ENCODE measurements around the gene HLA-DPB1.
"Not testable (repeated sequence)": the region's sequence is repeated elsewhere in the genome, so short reads cannot be mapped to it uniquely, and the experiment has no call there.

HLA-DPB1 gene

GRCh38 chr6:33078919-33079521 is 3.2 kb downstream of the HLA-DPB1 start:
- DNase-seq (ENCODE audit: low spot score) = no peak
- Mint-ChIP-seq H3K36me3 (ENCODE audit: low read depth) (peaks cover 3% of the 10 kb centered on the region), H3K9me3 (no peaks in the 10 kb centered on the region), H3K4me3 (no peak overlapping the region), H3K27ac (no peak overlapping the region), H3K27me3 (ENCODE audit: low read depth) (peaks cover 3% of the 10 kb centered on the region), H3K4me1 (ENCODE audit: low read depth) (peaks cover 43% of the 10 kb centered on the region)

- Mint-ChIP-seq H3K9me3 (no peaks in the 10 kb centered on the region), H3K36me3 (ENCODE audit: low read depth) (peaks cover 5% of the 10 kb centered on the region), H3K27me3 (ENCODE audit: low read depth) (peaks cover 3% of the 10 kb centered on the region), H3K4me3 (no peak overlapping the region), H3K27ac (no peak overlapping the region), H3K4me1 (ENCODE audit: low read depth) (peaks cover 43% of the 10 kb centered on the region)
- DNase-seq (ENCODE audit: low spot score) = no peak
Observed at GRCh38 chr6:33079580-33079979, 3.8 kb downstream of the HLA-DPB1 start.

GRCh38 chr6:33080127-33081089 is 4.6 kb downstream of the HLA-DPB1 start:
- H3K36me3 Mint-ChIP-seq (ENCODE audit: low read depth) = peaks cover 9% of the 10 kb centered on the region

GRCh38 chr6:33081098-33081824 is 5.5 kb downstream of the HLA-DPB1 start:
- Mint-ChIP-seq H3K4me3 (no peak overlapping the region), H3K4me1 (ENCODE audit: low read depth) (peaks cover 32% of the 10 kb centered on the region), H3K27me3 (ENCODE audit: low read depth) (peaks cover 3% of the 10 kb centered on the region), H3K36me3 (ENCODE audit: low read depth) (peaks cover 11% of the 10 kb centered on the region), H3K9me3 (no peaks in the 10 kb centered on the region), H3K27ac (no peak overlapping the region)
- DNase-seq (ENCODE audit: low spot score) = no peak

More at GRCh38 chr6:33080127-33081089, 4.6 kb downstream of the HLA-DPB1 start:
- Mint-ChIP-seq H3K27me3 (ENCODE audit: low read depth) (peaks cover 3% of the 10 kb centered on the region), H3K4me1 (ENCODE audit: low read depth) (peaks cover 39% of the 10 kb centered on the region), H3K9me3 (no peaks in the 10 kb centered on the region), H3K27ac (no peak overlapping the region), H3K4me3 (no peak overlapping the region)
- no peak for DNase-seq (ENCODE audit: low spot score)

GRCh38 chr6:33082702-33083101 is 6.9 kb downstream of the HLA-DPB1 start:
- H3K4me1 Mint-ChIP-seq (ENCODE audit: low read depth) = peaks cover 23% of the 10 kb centered on the region
- H3K36me3 Mint-ChIP-seq (ENCODE audit: low read depth) = peaks cover 11% of the 10 kb centered on the region
- H3K9me3 Mint-ChIP-seq = no peaks in the 10 kb centered on the region
- H3K27me3 Mint-ChIP-seq (ENCODE audit: low read depth) = peaks cover 3% of the 10 kb centered on the region
- H3K4me3 Mint-ChIP-seq = no peak overlapping the region
- H3K27ac Mint-ChIP-seq = no peak overlapping the region
- no peak for DNase-seq (ENCODE audit: low spot score)

GRCh38 chr6:33085627-33086026 is 9.8 kb downstream of the HLA-DPB1 start:
- Mint-ChIP-seq H3K36me3 (ENCODE audit: low read depth) (peaks cover 9% of the 10 kb centered on the region), H3K27me3 (ENCODE audit: low read depth) (peaks cover 7% of the 10 kb centered on the region), H3K27ac (no peak overlapping the region), H3K4me3 (no peak overlapping the region), H3K9me3 (no peaks in the 10 kb centered on the region), H3K4me1 (ENCODE audit: low read depth) (peaks cover 16% of the 10 kb centered on the region)
- DNase-seq (ENCODE audit: low spot score) = no peak

- no peak for DNase-seq (ENCODE audit: low spot score)
- Mint-ChIP-seq H3K27me3 (ENCODE audit: low read depth) (peaks cover 7% of the 10 kb centered on the region), H3K9me3 (no peaks in the 10 kb centered on the region), H3K4me1 (ENCODE audit: low read depth) (no peaks in the 10 kb centered on the region), H3K36me3 (ENCODE audit: low read depth) (peaks cover 9% of the 10 kb centered on the region), H3K4me3 (no peak overlapping the region), H3K27ac (no peak overlapping the region)
Observed at GRCh38 chr6:33088258-33088930, 12.6 kb downstream of the HLA-DPB1 start.

GRCh38 chr6:33088931-33089620 is 13.3 kb downstream of the HLA-DPB1 start:
- H3K27ac Mint-ChIP-seq = no peak overlapping the region
- no peaks in the 10 kb centered on the region for H3K4me1 Mint-ChIP-seq (ENCODE audit: low read depth)
- peaks cover 7% of the 10 kb centered on the region for H3K27me3 Mint-ChIP-seq (ENCODE audit: low read depth)
- peaks cover 9% of the 10 kb centered on the region for H3K36me3 Mint-ChIP-seq (ENCODE audit: low read depth)
- no peak for DNase-seq (ENCODE audit: low spot score)
- no peak overlapping the region for H3K4me3 Mint-ChIP-seq
- no peaks in the 10 kb centered on the region for H3K9me3 Mint-ChIP-seq

- no peak overlapping the region for H3K27ac Mint-ChIP-seq
- no peak overlapping the region for H3K4me3 Mint-ChIP-seq
- peaks cover 17% of the 10 kb centered on the region for H3K27me3 Mint-ChIP-seq (ENCODE audit: low read depth)
- DNase-seq (ENCODE audit: low spot score) = peak; percentile 33
- no peaks in the 10 kb centered on the region for H3K4me1 Mint-ChIP-seq (ENCODE audit: low read depth)
- H3K9me3 Mint-ChIP-seq = no peaks in the 10 kb centered on the region
- H3K36me3 Mint-ChIP-seq (ENCODE audit: low read depth) = peaks cover 1% of the 10 kb centered on the region
Observed at GRCh38 chr6:33091957-33092356, 16.2 kb downstream of the HLA-DPB1 start.

- Mint-ChIP-seq H3K36me3 (ENCODE audit: low read depth) (peaks cover 1% of the 10 kb centered on the region), H3K9me3 (peaks cover 2% of the 10 kb centered on the region), H3K27ac (no peak overlapping the region), H3K27me3 (ENCODE audit: low read depth) (peaks cover 20% of the 10 kb centered on the region), H3K4me1 (ENCODE audit: low read depth) (no peaks in the 10 kb centered on the region), H3K4me3 (no peak overlapping the region)
- DNase-seq (ENCODE audit: low spot score) = no peak
Observed at GRCh38 chr6:33092385-33092784, 16.6 kb downstream of the HLA-DPB1 start.

- Mint-ChIP-seq H3K36me3 (ENCODE audit: low read depth) (no peaks in the 10 kb centered on the region), H3K9me3 (peaks cover 14% of the 10 kb centered on the region), H3K27me3 (ENCODE audit: low read depth) (peaks cover 31% of the 10 kb centered on the region), H3K4me1 (ENCODE audit: low read depth) (no peaks in the 10 kb centered on the region), H3K4me3 (no peak overlapping the region), H3K27ac (no peak overlapping the region)
- no peak for DNase-seq (ENCODE audit: low spot score)
Observed at GRCh38 chr6:33093855-33094254, 18.1 kb downstream of the HLA-DPB1 start.

- Mint-ChIP-seq H3K4me1 (ENCODE audit: low read depth) (no peaks in the 10 kb centered on the region), H3K27ac (no peak overlapping the region), H3K9me3 (peaks cover 28% of the 10 kb centered on the region), H3K4me3 (no peak overlapping the region), H3K36me3 (ENCODE audit: low read depth) (no peaks in the 10 kb centered on the region), H3K27me3 (ENCODE audit: low read depth) (peaks cover 37% of the 10 kb centered on the region)
- DNase-seq (ENCODE audit: low spot score) = no peak
Observed at GRCh38 chr6:33095681-33096080, 19.9 kb downstream of the HLA-DPB1 start.

- DNase-seq (ENCODE audit: low spot score); H3K36me3 Mint-ChIP-seq (ENCODE audit: low read depth); H3K27ac Mint-ChIP-seq; H3K4me3 Mint-ChIP-seq; H3K4me1 Mint-ChIP-seq (ENCODE audit: low read depth): not testable (repeated sequence)
- H3K9me3 Mint-ChIP-seq = peaks cover 47% of the 10 kb centered on the region
- H3K27me3 Mint-ChIP-seq (ENCODE audit: low read depth) = peaks cover 54% of the 10 kb centered on the region
Observed at GRCh38 chr6:33101121-33101737, 25.4 kb downstream of the HLA-DPB1 start.
